ENCODE results near the gene MFF.

Gene MFF

DNA sequence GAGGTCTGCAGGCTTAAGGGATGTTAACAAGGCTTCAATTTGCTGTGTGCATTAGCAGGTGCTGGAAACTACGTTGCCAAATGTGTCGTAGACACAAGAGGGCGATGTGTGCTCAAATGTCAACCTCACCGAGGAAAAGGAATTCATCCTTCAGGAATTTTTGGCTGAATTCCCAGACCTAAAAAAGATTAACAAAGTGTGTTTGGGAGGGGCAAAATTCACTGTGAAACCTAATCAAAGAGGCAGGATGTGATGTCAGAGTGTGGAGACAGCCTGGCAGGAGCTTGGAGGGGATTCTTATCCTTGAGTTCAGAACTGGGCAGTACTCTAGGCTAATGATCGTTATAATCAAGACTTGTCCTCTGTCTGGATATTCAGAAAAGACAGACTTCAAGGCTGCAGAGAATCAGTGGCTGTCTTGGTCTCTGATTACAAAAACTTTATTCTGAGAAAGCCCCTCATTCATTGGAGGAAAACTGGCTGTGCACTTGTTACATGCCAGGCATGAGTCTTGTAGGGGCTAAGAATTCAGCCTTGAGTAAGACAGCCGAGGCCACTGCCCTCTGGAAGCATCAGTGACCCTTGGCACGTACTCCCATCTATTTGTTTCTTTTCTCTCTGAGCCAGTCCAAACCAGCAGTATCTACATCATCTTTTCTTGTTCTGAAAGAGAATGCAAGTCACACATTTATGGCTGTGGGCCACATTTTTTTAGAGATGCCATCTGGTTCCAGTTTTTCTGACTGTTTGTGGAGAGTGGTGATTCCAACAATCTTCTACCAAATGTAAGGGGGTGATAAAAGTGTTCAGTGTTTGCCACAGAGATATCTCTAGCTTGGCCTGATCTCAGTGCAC, 81.4 kb downstream of the MFF start:
- H3K4me3 ChIP-seq (ENCODE audit: low read depth, low read length), result no peak overlapping the region
- H3K27ac ChIP-seq, result peak overlapping the region; percentile 69
- no peaks in the 10 kb centered on the region for H3K27me3 ChIP-seq (replicated peaks)
- H3K36me3 ChIP-seq (replicated peaks), result no peaks in the 10 kb centered on the region
- TF ChIP-seq, protein P1, sequence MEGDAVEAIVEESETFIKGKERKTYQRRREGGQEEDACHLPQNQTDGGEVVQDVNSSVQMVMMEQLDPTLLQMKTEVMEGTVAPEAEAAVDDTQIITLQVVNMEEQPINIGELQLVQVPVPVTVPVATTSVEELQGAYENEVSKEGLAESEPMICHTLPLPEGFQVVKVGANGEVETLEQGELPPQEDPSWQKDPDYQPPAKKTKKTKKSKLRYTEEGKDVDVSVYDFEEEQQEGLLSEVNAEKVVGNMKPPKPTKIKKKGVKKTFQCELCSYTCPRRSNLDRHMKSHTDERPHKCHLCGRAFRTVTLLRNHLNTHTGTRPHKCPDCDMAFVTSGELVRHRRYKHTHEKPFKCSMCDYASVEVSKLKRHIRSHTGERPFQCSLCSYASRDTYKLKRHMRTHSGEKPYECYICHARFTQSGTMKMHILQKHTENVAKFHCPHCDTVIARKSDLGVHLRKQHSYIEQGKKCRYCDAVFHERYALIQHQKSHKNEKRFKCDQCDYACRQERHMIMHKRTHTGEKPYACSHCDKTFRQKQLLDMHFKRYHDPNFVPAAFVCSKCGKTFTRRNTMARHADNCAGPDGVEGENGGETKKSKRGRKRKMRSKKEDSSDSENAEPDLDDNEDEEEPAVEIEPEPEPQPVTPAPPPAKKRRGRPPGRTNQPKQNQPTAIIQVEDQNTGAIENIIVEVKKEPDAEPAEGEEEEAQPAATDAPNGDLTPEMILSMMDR (IDR thresholded peaks at IDR 0.05; ENCODE audit: low read depth, low read length, missing control alignments), result peak; percentile 85
- peak; percentile 89 for DNase-seq
- in situ Hi-C loops (cut with HindIII; ENCODE audit: low pct_ligation_motif_present, low sequenced_read_pairs), result no loop called here

Measured in brain microvascular endothelial cell (primary cell).